GM12878 (cell line): ENCODE measurements around the gene FAM20A. TPM values are rescaled to one million over a fixed set of nuclear protein-coding genes. Genes with fewer than 3 reads are reported as not detected.

ENCODE experiments used
- ATAC-seq: fragments of 200-7000 bp; cut with Tn5 transposase; 3 replicates; pipeline ENCODE4 v1.9.1; 2020; ENCODE audit warnings: mild to moderate bottlenecking, moderate library complexity
- BruUV-seq: library from RNA; stranded (reverse); fragments of 400-500 nt; replicated peaks from 2 replicates; lab custom pipeline; 2021; lab: Mats Ljungman, UMichigan
- CTCF ChIA-PET: fragments of 300-600 bp; sonication (Branson Sonifier 250); formaldehyde crosslinking; extraction: SDS; loops from one replicate; lab custom pipeline; 2021; ENCODE audit warnings: inconsistent platforms; lab: Yijun Ruan, JAX
- POLR2A ChIA-PET: fragments of 350-600 bp; formaldehyde crosslinking; extraction: SDS; loops from one replicate; lab custom pipeline; 2021; ENCODE audit warnings: inconsistent platforms; lab: Charles Lee
- RAD21 ChIA-PET: fragments of 300-600 bp; sonication (Branson Sonifier 250); formaldehyde crosslinking; loops from one replicate; lab custom pipeline; 2023; ENCODE audit warnings: antibody characterized with exemption; ENCODE audit not compliant: unreplicated experiment; lab: Charles Lee
- SMC1A ChIA-PET: fragments of 300-600 bp; sonication (Branson Sonifier 250); formaldehyde crosslinking; loops from one replicate; lab custom pipeline; 2023; ENCODE audit not compliant: unreplicated experiment, uncharacterized antibody; lab: Charles Lee
- DNase-seq: peaks from one replicate; pipeline ENCODE4 v3.0.0-alpha.2; 2011; ENCODE audit warnings: low read depth, low spot score
- FAIRE-seq: peaks from 3 replicates; lab custom pipeline; 2011; peaks lifted over from hg19 to GRCh38; lab: Jason Lieb, UNC
- H2AFZ ChIP-seq: 2 replicates; pipeline ENCODE4 v1.6.0; 2011; ENCODE audit warnings: low read depth, low read length, control low read depth; ENCODE audit not compliant: control insufficient read depth
- H3K27ac ChIP-seq: 2 replicates; pipeline ENCODE4 v1.5.1; 2011; ENCODE audit warnings: control low read depth; ENCODE audit not compliant: control insufficient read depth, insufficient read depth
- H3K27me3 ChIP-seq, 2 experiments: replicated peaks in 1 of 2; 2 replicates each; pipeline versions ENCODE4 v1.6.0 to v1.6.1; 2011; ENCODE audit warnings: low read length in 1 of 2; ENCODE audit not compliant: control insufficient read depth in 2 of 2, insufficient read depth in 2 of 2
- H3K36me3 ChIP-seq, 2 experiments: 2 replicates each; pipeline ENCODE4 v1.5.1; 2011; ENCODE audit warnings: low read length in 1 of 2; ENCODE audit not compliant: control insufficient read depth in 2 of 2, insufficient read depth in 2 of 2
- H3K4me1 ChIP-seq: 2 replicates; pipeline ENCODE4 v1.6.1; 2011; ENCODE audit warnings: mild to moderate bottlenecking, low read length, moderate library complexity, mixed read lengths; ENCODE audit not compliant: control insufficient read depth, insufficient read depth
- H3K4me2 ChIP-seq: 2 replicates; pipeline ENCODE4 v1.6.0; 2011; ENCODE audit warnings: control low read depth; ENCODE audit not compliant: control insufficient read depth, insufficient read depth
- H3K4me3 ChIP-seq: fragments of 200-600 bp; sonication (generic); 2 replicates; pipeline ENCODE4 v1.5.1; 2016
- H3K79me2 ChIP-seq: 2 replicates; pipeline ENCODE4 v1.6.0; 2011; ENCODE audit warnings: low read length; ENCODE audit not compliant: control insufficient read depth, insufficient read depth
- H3K9ac ChIP-seq: 2 replicates; pipeline ENCODE4 v1.8.0; 2011; ENCODE audit warnings: low read length, control low read depth, mixed read lengths; ENCODE audit not compliant: control insufficient read depth, insufficient read depth
- H3K9me3 ChIP-seq: replicated peaks from 3 replicates; pipeline ENCODE4 v1.5.1; 2011; ENCODE audit warnings: mild to moderate bottlenecking, low read length; ENCODE audit not compliant: control insufficient read depth, insufficient read depth
- H4K20me1 ChIP-seq: 2 replicates; pipeline ENCODE4 v1.6.0; 2011; ENCODE audit not compliant: control insufficient read depth, insufficient read depth
- E2F8 ChIP-seq: fragments of 450-650 bp; IDR thresholded peaks from 2 replicates; pipeline ENCODE4 v1.6.1; 2018; ENCODE audit warnings: mild to moderate bottlenecking, low read depth, moderate library complexity; ENCODE audit not compliant: partially characterized antibody
- HDGF ChIP-seq: fragments of 450-650 bp; IDR thresholded peaks from 2 replicates; pipeline ENCODE4 v1.6.1; 2016; ENCODE audit warnings: antibody characterized with exemption
- IKZF2 ChIP-seq, 2 experiments: fragments of 450-650 bp; IDR thresholded peaks; 2 replicates each; pipeline ENCODE4 v1.6.1; 2017; ENCODE audit warnings: mild to moderate bottlenecking in 2 of 2, moderate library complexity in 2 of 2
- POLR2AphosphoS5 ChIP-seq: IDR thresholded peaks from 2 replicates; pipeline ENCODE4 v1.6.1; 2011; ENCODE audit warnings: mild to moderate bottlenecking, low read length, inconsistent platforms
- SIX5 ChIP-seq: IDR thresholded peaks from 2 replicates; pipeline ENCODE4 v1.6.1; 2011; ENCODE audit warnings: mild to moderate bottlenecking, low read depth, low read length, moderate library complexity; ENCODE audit not compliant: severe bottlenecking
- SMAD1 ChIP-seq: fragments of 450-650 bp; IDR thresholded peaks from 2 replicates; pipeline ENCODE4 v1.6.1; 2018; ENCODE audit warnings: mild to moderate bottlenecking, low read depth; ENCODE audit not compliant: partially characterized antibody
- ZNF207 ChIP-seq: fragments of 450-650 bp; IDR thresholded peaks from 2 replicates; pipeline ENCODE4 v1.6.1; 2014; ENCODE audit warnings: antibody characterized with exemption, mild to moderate bottlenecking, borderline replicate concordance
- WGBS: methylation state at CpG from one replicate; pipeline ENCODE4 v1.1.6; 2016; ENCODE audit warnings: low lambda C conversion rate; ENCODE audit not compliant: insufficient replicate concordance, insufficient coverage; ENCODE audit errors: missing lambda C conversion rate; 5-methylcytosine and 5-hydroxymethylcytosine counted together
- in situ Hi-C: fragments of 300-500 bp; cut with MboI; formaldehyde crosslinking; loops from 9 replicates; pipeline ENCODE4 v1.14.3; 2018; ENCODE audit warnings: mixed read lengths
- intact Hi-C: fragments of 100-400 bp; cut with micrococcal nuclease; formaldehyde crosslinking; loops from one replicate; pipeline ENCODE4 v1.14.2; 2022; ENCODE audit not compliant: unreplicated experiment
- polyA plus RNA-seq, 11 experiments: library from polyadenylated mRNA; depleted of rRNA in 4 of 11; unstranded in 6 of 11; stranded (reverse) in 5 of 11; fragments of >200 nt; fragmentation: Nextera tagmentation in 4 of 11; fragmentation: Illumina TruSeq in 1 of 11; extraction: Ambion mirVana in 4 of 11; extraction: Trizol in 1 of 11; gene quantifications; 1 replicate in 1 of 11; 2 replicates in 10 of 11; pipeline versions ENCODE4 v1.2.1 to v1.2.3, GENCODE V29; 2011 to 2016; ENCODE audit warnings: inconsistent platforms in 2 of 11, missing spikeins in 2 of 11, low read depth in 1 of 11
- total RNA-seq, 4 experiments: library from RNA; depleted of rRNA in 3 of 4; stranded (reverse); fragments of >200 nt in 3 of 4; fragmentation: Illumina TruSeq in 1 of 4; extraction: Trizol in 1 of 4; gene quantifications; 2 replicates each; pipeline versions ENCODE4 v1.2.1 to v1.2.3, GENCODE V29; 2013 to 2021

FAM20A gene
- total and polyA plus RNA-seq, 10 of the 15 experiments (the other 5 are each of a cell fraction or from before 2014, with no cell fraction given), result 0.13 TPM; not detected in 9

GRCh38 chr17:68600931-68601564, at the start of gene FAM20A (continued):
- TF ChIP-seq HDGF, result no peak
- TF ChIP-seq ZNF207, result no peak
- TF ChIP-seq E2F8, result no peak
- TF ChIP-seq SIX5, result no peak
- no peak for TF ChIP-seq POLR2AphosphoS5
- no peak for TF ChIP-seq SMAD1
- TF ChIP-seq, all 136 proteins: peak for 0

DNA sequence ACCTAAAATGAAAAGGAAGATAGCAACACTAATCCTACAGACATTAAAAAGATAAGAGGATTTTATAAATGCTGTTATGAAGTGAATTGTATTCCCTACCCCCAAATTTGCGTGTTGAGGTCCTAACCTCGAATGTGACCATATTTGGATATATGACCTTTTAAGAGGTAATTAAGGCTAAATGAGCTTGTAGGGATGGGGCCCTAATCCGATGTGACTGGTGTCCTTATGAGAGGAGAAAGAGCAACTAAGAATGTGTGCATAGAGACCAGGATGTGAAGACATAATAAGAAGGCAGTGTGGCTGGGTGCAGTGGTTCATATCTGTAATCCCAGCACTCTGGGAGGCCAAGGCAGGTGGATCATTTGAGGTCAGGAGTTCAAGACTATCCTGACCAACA, 48.2 kb upstream of the FAM20A start:
- ChIA-PET RAD21 (no interaction called here), POLR2A (no interaction called here), SMC1A (no interaction called here), CTCF (no interaction called here)
- Histone ChIP-seq H3K79me2 (no peaks in the 10 kb centered on the region), H3K9ac (no peak overlapping the region), H3K27me3 (no peaks in the 10 kb centered on the region), H3K4me1 (no peaks in the 10 kb centered on the region), H3K9me3 (no peaks in the 10 kb centered on the region), H2AFZ (no peak overlapping the region), H4K20me1 (no peaks in the 10 kb centered on the region), H3K36me3 (no peaks in the 10 kb centered on the region), H3K27ac (no peak overlapping the region), H3K4me3 (no peak overlapping the region), H3K4me2 (no peak overlapping the region)
- WGBS, result 0% methylated on average over 3 of the region's 3 CpGs
- DNase-seq (no peak), ATAC-seq (no peak), FAIRE-seq (no peak)
- no peak for TF ChIP-seq IKZF2 (IDR thresholded peaks at IDR 0.05)
- intact Hi-C loops, result no loop called here
- BruUV-seq, result no TSS peak
- in situ Hi-C loops, result no loop called here
